Panc1 (cell line): ENCODE data around the gene COL4A2. TPM values are rescaled to one million over a fixed set of nuclear protein-coding genes. Genes with fewer than 3 reads are reported as not detected.

ENCODE experiments used
- ATAC-seq: fragments of 200-7000 bp; cut with Tn5 transposase; 2 replicates; pipeline ENCODE4 v1.9.1; 2020; ENCODE audit warnings: mild to moderate bottlenecking, moderate library complexity
- BruUV-seq: library from RNA; stranded (reverse); fragments of 400-500 nt; replicated peaks from 2 replicates; lab custom pipeline; 2021; lab: Mats Ljungman, UMichigan
- CTCF ChIA-PET: fragments of 300-600 bp; sonication (Branson Sonifier 250); formaldehyde crosslinking; loops from one replicate; lab custom pipeline; 2022; ENCODE audit warnings: antibody characterized with exemption; lab: Charles Lee
- POLR2A ChIA-PET: fragments of 300-600 bp; sonication (Branson Sonifier 250); formaldehyde crosslinking; loops from one replicate; lab custom pipeline; 2022; ENCODE audit warnings: antibody characterized with exemption; lab: Charles Lee
- DNase-seq: peaks from one replicate; pipeline ENCODE4 v3.0.0-alpha.2; 2010; ENCODE audit warnings: low read depth, low spot score
- H3K27ac ChIP-seq: 2 replicates; pipeline ENCODE4 v1.5.1; 2011; ENCODE audit warnings: mild to moderate bottlenecking, low read length, inconsistent platforms
- H3K27me3 ChIP-seq: fragments of 200-500 bp; sonication (Bioruptor generic); 2 replicates; pipeline ENCODE4 v1.6.0; 2014; ENCODE audit warnings: low read length, inconsistent platforms; ENCODE audit not compliant: control insufficient read depth, insufficient read depth
- H3K36me3 ChIP-seq: fragments of 200-500 bp; sonication (Bioruptor generic); 2 replicates; pipeline ENCODE4 v1.5.1; 2014; ENCODE audit warnings: inconsistent platforms, mild to moderate bottlenecking, low read length, moderate library complexity; ENCODE audit not compliant: control insufficient read depth, insufficient read depth
- H3K4me1 ChIP-seq: 2 replicates; pipeline ENCODE4 v1.5.1; 2011; ENCODE audit warnings: inconsistent platforms, mild to moderate bottlenecking, low read length, moderate library complexity; ENCODE audit not compliant: control insufficient read depth, insufficient read depth
- H3K4me3 ChIP-seq, 2 experiments: 2 replicates each; pipeline ENCODE4 v1.5.1; 2011 to 2012; ENCODE audit warnings: low read depth in 2 of 2, low read length in 2 of 2, mild to moderate bottlenecking in 2 of 2, inconsistent platforms in 1 of 2, moderate library complexity in 1 of 2
- H3K9me3 ChIP-seq: fragments of 200-500 bp; sonication (Bioruptor generic); 2 replicates; pipeline ENCODE4 v1.5.1; 2014; ENCODE audit warnings: low read depth, mild to moderate bottlenecking, inconsistent platforms, low read length, moderate library complexity; ENCODE audit not compliant: control insufficient read depth, insufficient read depth
- CTCF ChIP-seq: fragments of 450-650 bp; IDR thresholded peaks from 2 replicates; pipeline ENCODE4 v1.5.1; 2017; ENCODE audit warnings: mild to moderate bottlenecking
- POLR2AphosphoS5 ChIP-seq: IDR thresholded peaks from 2 replicates; pipeline ENCODE4 v1.6.1; 2012; ENCODE audit warnings: mild to moderate bottlenecking, low read depth, low read length, moderate library complexity
- REST ChIP-seq, 2 experiments: IDR thresholded peaks; 2 replicates each; pipeline ENCODE4 v1.6.1; 2011 to 2012; ENCODE audit warnings: low read depth in 2 of 2, control low read depth in 1 of 2, low read length in 1 of 2, mild to moderate bottlenecking in 1 of 2, moderate library complexity in 1 of 2; ENCODE audit not compliant: insufficient read depth in 1 of 2
- SIN3A ChIP-seq: IDR thresholded peaks from 2 replicates; pipeline ENCODE4 v1.6.1; 2012; ENCODE audit warnings: low read depth, mild to moderate bottlenecking, low read length, moderate library complexity, borderline replicate concordance; ENCODE audit not compliant: insufficient read depth
- TCF7L2 ChIP-seq: IDR thresholded peaks from 2 replicates; pipeline ENCODE4 v1.6.1; 2011; ENCODE audit warnings: mild to moderate bottlenecking, low read depth, low read length, inconsistent platforms
- in situ Hi-C: cut with HindIII; loops from 2 replicates; pipeline ENCODE4 v1.10.0; 2016; ENCODE audit warnings: low sequenced_read_pairs, low pct_unique_long_range_greater_than_20kb
- intact Hi-C: fragments of 100-400 bp; cut with micrococcal nuclease; formaldehyde crosslinking; loops from one replicate; pipeline ENCODE4 v1.10.0; 2022; ENCODE audit not compliant: unreplicated experiment
- total RNA-seq: library from RNA; stranded (reverse); gene quantifications from one replicate; pipeline ENCODE4 v1.2.1, GENCODE V29; 2021; ENCODE audit not compliant: unreplicated experiment

COL4A2 gene
- total RNA-seq, 1 experiment from 2014 or later = 3.0 TPM

DNA sequence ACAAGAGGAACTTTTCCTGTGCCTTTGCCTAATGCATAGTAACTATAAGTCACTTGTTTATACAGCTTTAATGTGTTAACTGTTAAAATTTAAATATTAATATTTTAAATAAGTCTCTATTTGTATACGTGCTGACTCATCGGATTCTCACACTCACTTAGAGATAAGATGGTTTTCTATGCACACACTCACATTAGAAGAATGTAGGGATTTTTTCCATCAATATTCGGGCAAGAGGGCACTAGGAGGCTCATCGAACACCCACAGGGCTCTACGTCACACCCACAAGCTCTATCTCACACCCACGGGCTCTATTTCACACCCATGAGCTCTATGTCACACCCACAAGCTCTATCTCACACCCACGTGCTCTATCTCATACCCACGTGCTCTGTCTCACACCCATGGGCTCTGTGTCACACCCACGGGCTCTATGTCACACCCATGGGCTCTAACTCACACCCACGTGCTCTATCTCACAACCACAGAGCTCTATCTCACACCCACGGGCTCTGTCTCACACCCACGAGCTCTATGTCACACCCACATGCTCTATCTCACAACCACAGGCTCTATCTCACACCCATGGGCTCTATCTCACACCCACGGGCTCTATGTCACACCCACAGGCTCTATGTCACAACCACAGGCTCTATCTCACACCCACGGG lies 73.4 kb downstream of the COL4A2 start:
- TF ChIP-seq REST (IDR thresholded peaks at IDR 0.05; ENCODE audit: insufficient read depth in 1 of 2, low read depth in 2 of 2, low read length in 1 of 2) = no peak
- no peak for TF ChIP-seq CTCF
- TF ChIP-seq SIN3A = no peak
- TF ChIP-seq POLR2AphosphoS5 = no peak
- TF ChIP-seq TCF7L2 = no peak
- H3K36me3 ChIP-seq = no peaks in the 10 kb centered on the region
- no TSS peak for BruUV-seq
- no peak overlapping the region for H3K4me3 ChIP-seq
- no peak for DNase-seq
- no peak; the same call in 1 of the 2 replicates for ATAC-seq
- no peaks in the 10 kb centered on the region for H3K4me1 ChIP-seq
- in situ Hi-C loops = no loop called here
- no peaks in the 10 kb centered on the region for H3K27me3 ChIP-seq
- intact Hi-C loops = no loop called here
- no peak overlapping the region for H3K27ac ChIP-seq
- POLR2A ChIA-PET = no interaction called here
- H3K9me3 ChIP-seq = no peaks in the 10 kb centered on the region
- CTCF ChIA-PET = no interaction called here

DNA sequence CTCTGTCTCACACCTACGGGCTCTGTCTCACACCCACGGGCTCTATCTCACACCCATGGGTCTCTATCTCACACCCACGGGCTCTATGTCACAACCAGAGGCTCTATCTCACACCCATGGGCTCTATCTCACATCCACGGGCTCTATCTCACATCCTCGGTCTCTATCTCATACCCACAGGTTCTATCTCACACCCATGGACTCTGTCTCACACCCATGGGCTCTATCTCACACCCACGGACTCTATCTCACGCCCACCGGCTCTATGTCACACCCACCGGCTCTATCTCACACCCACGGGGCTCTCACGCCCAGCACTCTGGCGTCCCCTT lies 73.9 kb downstream of the COL4A2 start:
- DNase-seq (no peak), ATAC-seq (no peak)
- H3K9me3 ChIP-seq = no peaks in the 10 kb centered on the region
- in situ Hi-C loops = no loop called here
- no peak for TF ChIP-seq POLR2AphosphoS5
- H3K4me1 ChIP-seq = no peaks in the 10 kb centered on the region
- no peak overlapping the region for H3K27ac ChIP-seq
- no peak overlapping the region for H3K4me3 ChIP-seq
- CTCF ChIA-PET = no interaction called here
- H3K27me3 ChIP-seq = no peaks in the 10 kb centered on the region
- POLR2A ChIA-PET = no interaction called here
- intact Hi-C loops = no loop called here
- no peaks in the 10 kb centered on the region for H3K36me3 ChIP-seq
- no TSS peak for BruUV-seq

DNA sequence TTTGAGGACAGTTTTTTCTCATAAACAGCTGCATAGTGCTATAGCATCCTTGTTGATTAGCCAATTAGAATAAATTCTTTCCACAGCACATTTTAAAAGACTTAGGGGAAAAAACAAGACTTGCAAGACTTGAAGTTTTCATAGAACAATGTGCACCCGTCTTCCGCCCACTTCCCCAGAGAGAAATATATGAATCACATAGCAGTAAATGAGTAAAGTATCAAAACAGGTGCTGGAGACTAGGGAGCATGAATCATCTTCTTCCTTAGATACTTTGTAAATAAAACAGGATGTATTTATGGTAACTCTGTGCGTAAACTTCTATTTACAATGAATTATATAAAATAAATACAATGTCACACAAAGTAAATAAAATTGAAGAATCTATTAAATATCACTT lies 75.1 kb downstream of the COL4A2 start:
- no peak for DNase-seq
- ATAC-seq = no peak

More for the DNA sequence above, 75.1 kb downstream of the COL4A2 start:
- H3K4me1 ChIP-seq = no peaks in the 10 kb centered on the region
- BruUV-seq = no TSS peak
- ChIA-PET CTCF (no interaction called here), POLR2A (no interaction called here)
- TF ChIP-seq CTCF (no peak), REST (IDR thresholded peaks at IDR 0.05; ENCODE audit: insufficient read depth in 1 of 2, low read depth in 2 of 2, low read length in 1 of 2) (no peak), TCF7L2 (no peak), SIN3A (no peak), POLR2AphosphoS5 (no peak)
- H3K36me3 ChIP-seq = no peaks in the 10 kb centered on the region
- H3K4me3 ChIP-seq = no peak overlapping the region
- intact Hi-C loops = no loop called here
- in situ Hi-C loops = no loop called here
- no peaks in the 10 kb centered on the region for H3K27me3 ChIP-seq
- H3K27ac ChIP-seq = no peak overlapping the region
- H3K9me3 ChIP-seq = no peaks in the 10 kb centered on the region
